SK-N-SH treated with all-trans-retinoic acid at 6 μM for 48 hours (cell line): ENCODE results near the gene ZNF778.

Experiments used
- ESRRG ChIP-seq: fragments of 250-450 bp; sonication (Bioruptor Pico); IDR thresholded peaks from 2 replicates; pipeline ENCODE4 v1.6.1; 2021; ENCODE audit warnings: mild to moderate bottlenecking
- ZFP3 ChIP-seq: fragments of 250-450 bp; sonication (Bioruptor Pico); IDR thresholded peaks from 2 replicates; pipeline ENCODE4 v1.5.0; 2020; ENCODE audit warnings: mild to moderate bottlenecking, moderate library complexity
- ZFP30 ChIP-seq: fragments of 450-650 bp; formaldehyde crosslinking; IDR thresholded peaks from 2 replicates; pipeline ENCODE4 v1.5.0; 2022; ENCODE audit warnings: mild to moderate bottlenecking, moderate library complexity

- no peak for TF ChIP-seq ZFP30
- no peak for TF ChIP-seq ZFP3 (CRISPR knock-in tag)
- TF ChIP-seq ESRRG: no peak
These were observed 64.3 kb downstream of the ZNF778 start for GRCh38 chr16:89281829-89282228.
